Smooth muscle cell (in vitro differentiated cells): ENCODE results near the gene TOMM20. TPM values are rescaled to one million over a fixed set of nuclear protein-coding genes. Genes with fewer than 3 reads are reported as not detected.
"Not testable (repeated sequence)": the region's sequence is repeated elsewhere in the genome, so short reads cannot be mapped to it uniquely, and the experiment has no call there.

Source experiments
- DNase-seq: peaks from one replicate; lab custom pipeline; 2025; ENCODE audit not compliant: unreplicated experiment; lab: John Stamatoyannopoulos, UW
- H2AFZ ChIP-seq: fragments of 200-600 bp; sonication (generic); 2 replicates; pipeline ENCODE4 v1.6.0; 2016; ENCODE audit warnings: antibody characterized with exemption, low read depth, mild to moderate bottlenecking
- H3F3A ChIP-seq: fragments of 200-600 bp; sonication (generic); 2 replicates; pipeline ENCODE4 v1.6.0; 2017; ENCODE audit warnings: antibody characterized with exemption, low read depth
- H3K27ac ChIP-seq: fragments of 200-600 bp; sonication (generic); 2 replicates; pipeline ENCODE4 v1.5.1; 2016; ENCODE audit warnings: low read depth, mild to moderate bottlenecking
- H3K27me3 ChIP-seq: fragments of 200-600 bp; sonication (generic); 2 replicates; pipeline ENCODE4 v1.6.1; 2016; ENCODE audit warnings: low read depth, mild to moderate bottlenecking
- H3K36me3 ChIP-seq: fragments of 200-600 bp; sonication (generic); 2 replicates; pipeline ENCODE4 v1.5.1; 2016; ENCODE audit warnings: low read depth
- H3K4me1 ChIP-seq: fragments of 200-600 bp; sonication (generic); 2 replicates; pipeline ENCODE4 v1.5.1; 2016; ENCODE audit warnings: low read depth
- H3K4me2 ChIP-seq: fragments of 200-600 bp; sonication (generic); 2 replicates; pipeline ENCODE4 v1.6.0; 2016; ENCODE audit warnings: mild to moderate bottlenecking
- H3K4me3 ChIP-seq: fragments of 200-600 bp; sonication (generic); 2 replicates; pipeline ENCODE4 v1.5.1; 2016; ENCODE audit warnings: mild to moderate bottlenecking
- H3K79me2 ChIP-seq: fragments of 200-600 bp; sonication (generic); 2 replicates; pipeline ENCODE4 v1.6.0; 2016; ENCODE audit warnings: low read depth, mild to moderate bottlenecking
- H3K9ac ChIP-seq: fragments of 200-600 bp; sonication (generic); 2 replicates; pipeline ENCODE4 v1.6.0; 2016; ENCODE audit warnings: low read depth
- H3K9me3 ChIP-seq: fragments of 200-600 bp; sonication (generic); replicated peaks from 2 replicates; pipeline ENCODE4 v1.5.1; 2016; ENCODE audit warnings: low read depth
- H4K20me1 ChIP-seq: fragments of 200-600 bp; sonication (generic); 2 replicates; pipeline ENCODE4 v1.6.0; 2016; ENCODE audit warnings: low read depth
- WGBS: methylation state at CpG from one replicate; pipeline ENCODE4 v1.1.7; 2016; ENCODE audit warnings: low lambda C conversion rate; 5-methylcytosine and 5-hydroxymethylcytosine counted together
- polyA plus RNA-seq: library from polyadenylated mRNA; unstranded; fragments of >200 nt; fragmentation: Nextera tagmentation; extraction: Ambion mirVana; gene quantifications from 2 replicates; pipeline ENCODE4 v1.2.1, GENCODE V29; 2016
- total RNA-seq: library from RNA; depleted of rRNA; stranded (reverse); fragments of >200 nt; gene quantifications from 2 replicates; pipeline ENCODE4 v1.2.3, GENCODE V29; 2014
- TF ChIP-seq, protein P1 (sequence below): fragments of 200-600 bp; sonication (generic); IDR thresholded peaks from 2 replicates; pipeline ENCODE4 v1.5.1; 2017; ENCODE audit warnings: borderline replicate concordance, mild to moderate bottlenecking, antibody characterized with exemption; ENCODE audit not compliant: insufficient read depth, poor library complexity, severe bottlenecking

Gene TOMM20
- total and polyA plus RNA-seq, 2 experiments from 2014 or later, result 46.1 to 82.1 TPM

DNA sequence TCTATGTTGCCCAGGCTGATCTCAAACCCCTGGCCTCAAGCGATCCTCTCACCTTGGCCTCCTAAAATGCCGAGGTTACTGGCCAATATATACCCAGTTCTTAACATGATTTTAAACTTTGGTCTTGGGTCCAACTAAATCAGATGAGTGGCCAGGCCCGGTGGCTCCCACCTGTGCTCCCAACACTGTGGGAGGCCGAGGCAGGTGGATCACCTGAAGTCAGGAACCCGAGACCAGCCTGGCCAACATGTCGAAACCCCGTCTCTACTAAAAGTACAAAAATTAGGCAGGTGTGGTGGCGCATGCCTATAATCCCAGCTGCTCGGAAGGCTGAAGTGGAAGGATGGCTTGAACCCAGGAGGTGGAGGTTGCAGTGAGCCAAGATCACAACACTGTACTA, 29.6 kb downstream of the TOMM20 start:
- Histone ChIP-seq H3K36me3 (no peaks in the 10 kb centered on the region), H3K4me3 (no peak overlapping the region), H3K4me2 (no peak overlapping the region), H3K4me1 (no peaks in the 10 kb centered on the region), H3K79me2 (no peaks in the 10 kb centered on the region), H3K9me3 (no peaks in the 10 kb centered on the region), H2AFZ (no peak overlapping the region), H3K9ac (no peak overlapping the region), H3K27me3 (no peaks in the 10 kb centered on the region), H3F3A (no peaks in the 10 kb centered on the region), H4K20me1 (no peaks in the 10 kb centered on the region), H3K27ac (no peak overlapping the region)
- TF ChIP-seq, protein P1, sequence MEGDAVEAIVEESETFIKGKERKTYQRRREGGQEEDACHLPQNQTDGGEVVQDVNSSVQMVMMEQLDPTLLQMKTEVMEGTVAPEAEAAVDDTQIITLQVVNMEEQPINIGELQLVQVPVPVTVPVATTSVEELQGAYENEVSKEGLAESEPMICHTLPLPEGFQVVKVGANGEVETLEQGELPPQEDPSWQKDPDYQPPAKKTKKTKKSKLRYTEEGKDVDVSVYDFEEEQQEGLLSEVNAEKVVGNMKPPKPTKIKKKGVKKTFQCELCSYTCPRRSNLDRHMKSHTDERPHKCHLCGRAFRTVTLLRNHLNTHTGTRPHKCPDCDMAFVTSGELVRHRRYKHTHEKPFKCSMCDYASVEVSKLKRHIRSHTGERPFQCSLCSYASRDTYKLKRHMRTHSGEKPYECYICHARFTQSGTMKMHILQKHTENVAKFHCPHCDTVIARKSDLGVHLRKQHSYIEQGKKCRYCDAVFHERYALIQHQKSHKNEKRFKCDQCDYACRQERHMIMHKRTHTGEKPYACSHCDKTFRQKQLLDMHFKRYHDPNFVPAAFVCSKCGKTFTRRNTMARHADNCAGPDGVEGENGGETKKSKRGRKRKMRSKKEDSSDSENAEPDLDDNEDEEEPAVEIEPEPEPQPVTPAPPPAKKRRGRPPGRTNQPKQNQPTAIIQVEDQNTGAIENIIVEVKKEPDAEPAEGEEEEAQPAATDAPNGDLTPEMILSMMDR, result no peak
- 97% methylated on average over 9 of the region's 9 CpGs for WGBS
- DNase-seq, result no peak

DNA sequence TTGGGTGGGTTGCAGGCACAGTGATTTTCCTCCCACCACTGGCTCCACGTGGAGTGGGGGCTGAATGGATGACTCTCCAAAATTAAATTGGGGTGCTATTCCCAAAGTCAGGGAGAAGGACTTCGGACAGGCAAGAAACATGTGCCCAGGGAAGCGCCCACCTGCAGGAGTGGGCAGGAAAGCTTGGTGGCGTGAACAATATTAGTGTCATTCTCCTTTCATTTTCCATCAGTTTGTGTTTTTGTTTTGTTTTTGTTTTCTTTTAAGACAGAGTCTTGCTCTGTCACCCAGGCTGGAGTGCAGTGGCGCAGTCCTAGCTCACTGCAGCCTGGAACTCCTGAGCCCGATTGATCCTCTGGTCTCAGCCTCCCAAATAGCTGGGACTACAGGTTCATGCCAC, 30.1 kb downstream of the TOMM20 start:
- H3K27ac ChIP-seq, result no peak overlapping the region
- H3K79me2 ChIP-seq, result no peaks in the 10 kb centered on the region
- no peaks in the 10 kb centered on the region for H3F3A ChIP-seq
- no peak overlapping the region for H3K9ac ChIP-seq
- no peaks in the 10 kb centered on the region for H3K9me3 ChIP-seq
- H3K4me2 ChIP-seq, result no peak overlapping the region
- H4K20me1 ChIP-seq, result no peaks in the 10 kb centered on the region
- no peaks in the 10 kb centered on the region for H3K36me3 ChIP-seq
- H2AFZ ChIP-seq, result no peak overlapping the region
- no peak for DNase-seq
- H3K4me3 ChIP-seq, result no peak overlapping the region
- TF ChIP-seq, protein P1, result no peak
- H3K4me1 ChIP-seq, result no peaks in the 10 kb centered on the region
- H3K27me3 ChIP-seq, result no peaks in the 10 kb centered on the region
- 92% methylated on average over 6 of the region's 6 CpGs for WGBS

DNA sequence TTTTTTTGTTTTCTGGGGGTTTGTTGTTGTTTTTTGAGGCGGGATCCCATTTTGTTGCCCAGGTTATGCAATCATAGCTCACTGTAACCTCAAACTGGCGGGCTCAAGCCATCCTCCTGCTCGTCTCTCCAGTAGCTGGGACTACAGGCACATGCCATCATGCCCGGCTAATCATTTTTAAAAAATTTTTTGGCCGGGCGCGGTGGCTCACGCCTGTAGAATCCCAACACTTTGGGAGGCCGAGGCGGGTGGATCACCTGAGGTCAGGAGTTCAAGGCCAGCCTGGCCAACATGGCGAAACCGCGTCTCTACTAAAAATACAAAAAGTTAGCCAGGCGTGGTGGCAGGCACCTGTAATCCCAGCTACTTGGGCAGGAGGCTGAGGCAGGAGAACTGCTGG, 31.1 kb downstream of the TOMM20 start:
- DNase-seq, H3K4me3 ChIP-seq, H3K9ac ChIP-seq, H3K27ac ChIP-seq, H3K4me1 ChIP-seq, H4K20me1 ChIP-seq, H3K27me3 ChIP-seq, H2AFZ ChIP-seq, H3K36me3 ChIP-seq, H3K79me2 ChIP-seq, H3K9me3 ChIP-seq, H3F3A ChIP-seq, H3K4me2 ChIP-seq: not testable (repeated sequence)
- 95% methylated on average over 14 of the region's 14 CpGs for WGBS

DNA sequence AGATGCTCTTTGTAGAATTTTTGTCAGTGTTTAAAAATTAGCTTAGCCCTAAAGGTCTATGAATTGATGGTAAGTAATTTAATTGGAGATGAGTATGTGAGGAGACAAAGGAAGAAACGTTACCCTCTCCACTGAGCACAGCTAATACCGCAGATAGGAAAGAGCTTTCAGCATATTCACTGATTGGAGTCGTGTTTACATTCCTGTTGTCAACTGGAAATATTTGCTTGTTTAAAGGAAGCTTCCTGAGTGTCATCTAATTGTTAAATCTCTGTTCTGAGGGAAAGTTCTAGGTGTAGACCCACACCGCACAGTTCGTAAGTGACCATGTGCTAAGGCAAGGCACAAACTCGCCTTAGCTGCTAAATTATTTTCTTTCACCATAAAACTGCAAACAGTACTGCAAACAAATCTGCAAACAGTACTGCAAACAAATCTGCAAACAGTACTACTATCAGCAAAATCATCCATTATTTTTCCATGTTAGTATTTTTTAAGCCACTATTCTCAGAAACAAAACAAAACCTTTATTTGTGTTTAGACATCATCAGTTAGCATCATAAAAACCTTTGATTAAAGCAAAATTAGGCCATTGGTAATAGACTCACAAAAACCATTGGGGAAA, 32.6 kb downstream of the TOMM20 start:
- Histone ChIP-seq H3K4me2 (no peak overlapping the region), H3K36me3 (no peaks in the 10 kb centered on the region), H3K4me3 (no peak overlapping the region), H4K20me1 (no peaks in the 10 kb centered on the region), H3K27me3 (no peaks in the 10 kb centered on the region), H3F3A (no peaks in the 10 kb centered on the region), H3K4me1 (peaks cover 2% of the 10 kb centered on the region), H3K79me2 (no peaks in the 10 kb centered on the region), H2AFZ (no peak overlapping the region), H3K9ac (no peak overlapping the region), H3K9me3 (no peaks in the 10 kb centered on the region), H3K27ac (no peak overlapping the region)
- WGBS, result 67% methylated on average over 6 of the region's 6 CpGs
- no peak for DNase-seq
- TF ChIP-seq, protein P1, result no peak
